EH (cell line): ENCODE data around the gene SMIM43.

Source experiments
- DNase-seq: peaks from one replicate; pipeline ENCODE4 v3.0.0-alpha.2; 2015; ENCODE audit warnings: low read depth

The SMIM43 gene

GRCh38 chr4:121783210-121783609 lies 18.2 kb upstream of the SMIM43 start:
- DNase-seq: no peak

DNA sequence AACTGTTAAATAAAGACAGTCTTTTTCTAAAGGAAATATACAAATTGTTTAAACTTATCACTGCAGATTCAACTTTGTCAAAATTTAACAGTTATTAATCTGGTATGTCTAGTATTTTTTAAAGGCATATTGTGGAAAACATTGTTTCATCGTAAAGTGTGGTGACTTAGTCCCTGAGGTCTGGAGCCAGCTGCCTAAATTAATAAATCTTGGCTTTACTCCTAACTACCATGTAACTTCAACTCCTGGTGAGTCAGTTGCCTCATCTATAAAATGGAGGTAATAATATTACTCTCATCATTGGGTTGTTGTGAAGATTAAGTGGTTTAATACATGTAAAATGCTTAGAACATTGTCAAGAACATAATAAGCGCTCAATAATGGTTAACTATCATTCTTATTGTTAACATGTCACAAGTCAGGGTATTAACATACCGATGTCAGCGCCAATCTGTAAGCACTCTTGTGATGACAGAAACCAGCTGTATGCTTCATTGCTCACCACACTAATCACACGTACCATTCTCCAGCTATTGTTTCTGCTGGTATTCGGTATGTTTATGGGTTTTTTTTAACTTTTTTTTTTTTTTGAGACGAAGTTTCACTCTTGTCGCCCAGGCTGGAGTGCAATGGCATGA lies 14.1 kb upstream of the SMIM43 start:
- peak; percentile 19 for DNase-seq

DNA sequence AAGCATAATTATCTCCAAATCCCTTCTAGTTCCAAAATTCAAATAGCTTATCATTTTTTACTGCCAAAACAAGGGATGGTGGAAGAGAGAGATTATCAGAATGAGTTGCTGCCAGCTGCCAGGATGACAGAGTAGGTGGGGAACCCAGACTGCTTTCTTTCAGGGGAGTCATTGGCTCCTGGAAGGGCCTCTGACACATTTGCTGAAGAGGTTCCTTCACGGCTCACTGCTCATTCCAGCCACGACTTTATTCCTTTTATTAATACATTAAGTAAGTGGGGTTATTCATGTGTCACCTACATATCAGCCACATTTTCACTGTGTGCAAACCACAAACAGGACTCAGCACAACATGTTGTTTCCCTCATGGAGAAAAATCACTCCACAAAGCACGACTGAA lies 12.7 kb upstream of the SMIM43 start:
- no peak for DNase-seq

GRCh38 chr4:121776610-121777401 lies 11.8 kb upstream of the SMIM43 start:
- no peak for DNase-seq

DNA sequence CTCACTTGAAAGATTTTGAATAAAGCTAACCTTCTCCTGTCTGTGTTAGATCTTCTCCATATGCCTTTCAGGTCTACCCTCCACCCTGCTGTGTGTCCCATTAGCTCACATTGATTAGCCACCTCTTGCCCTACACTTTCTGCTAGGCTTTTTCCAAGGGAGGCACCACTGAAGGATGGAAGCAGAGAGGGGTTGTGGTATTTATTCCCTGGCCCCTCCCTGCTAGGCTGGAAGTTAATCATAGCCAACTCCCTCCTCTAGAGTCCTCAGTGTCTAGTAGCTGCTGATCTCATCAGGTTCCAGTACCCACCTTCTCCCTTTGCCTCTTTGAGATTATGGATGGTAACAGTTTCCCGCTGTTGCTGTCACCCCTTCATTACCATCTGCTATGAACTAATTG lies 8.9 kb upstream of the SMIM43 start:
- no peak for DNase-seq

- DNase-seq: no peak
Measured at GRCh38 chr4:121771869-121772268, 6.9 kb upstream of the SMIM43 start.

GRCh38 chr4:121769341-121769740 lies 4.4 kb upstream of the SMIM43 start:
- DNase-seq: no peak

GRCh38 chr4:121767166-121767565 lies 2.2 kb upstream of the SMIM43 start:
- no peak for DNase-seq

- DNase-seq: no peak
Measured at GRCh38 chr4:121765971-121766538, 1.1 kb upstream of the SMIM43 start.

- no peak for DNase-seq
Measured at GRCh38 chr4:121765368-121765705, 373 bp upstream of the SMIM43 start.

- no peak for DNase-seq
Measured at GRCh38 chr4:121764303-121764701, 662 bp downstream of the SMIM43 start.

GRCh38 chr4:121760205-121760604 lies 4.8 kb downstream of the SMIM43 start:
- DNase-seq: no peak

- DNase-seq: no peak
Measured at GRCh38 chr4:121758925-121759568, 5.9 kb downstream of the SMIM43 start.

DNA sequence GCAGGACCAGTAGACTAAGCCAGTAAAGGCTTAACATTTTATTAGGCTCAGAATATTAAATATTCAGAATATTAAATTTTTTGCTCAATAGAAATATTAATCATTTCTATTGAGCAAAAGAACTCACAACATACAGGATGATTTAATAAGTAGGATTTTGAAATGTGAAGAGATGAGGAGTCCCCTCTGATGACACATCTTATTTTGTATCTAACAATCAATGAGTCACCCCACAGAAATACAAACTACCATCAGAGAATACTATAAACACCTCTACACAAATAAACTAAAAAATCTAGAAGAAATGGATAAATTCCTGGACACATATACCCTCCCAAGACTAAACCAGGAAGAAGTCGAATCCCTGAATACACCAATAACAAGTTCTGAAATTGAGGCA lies 12.8 kb downstream of the SMIM43 start:
- DNase-seq: peak; percentile 61

DNA sequence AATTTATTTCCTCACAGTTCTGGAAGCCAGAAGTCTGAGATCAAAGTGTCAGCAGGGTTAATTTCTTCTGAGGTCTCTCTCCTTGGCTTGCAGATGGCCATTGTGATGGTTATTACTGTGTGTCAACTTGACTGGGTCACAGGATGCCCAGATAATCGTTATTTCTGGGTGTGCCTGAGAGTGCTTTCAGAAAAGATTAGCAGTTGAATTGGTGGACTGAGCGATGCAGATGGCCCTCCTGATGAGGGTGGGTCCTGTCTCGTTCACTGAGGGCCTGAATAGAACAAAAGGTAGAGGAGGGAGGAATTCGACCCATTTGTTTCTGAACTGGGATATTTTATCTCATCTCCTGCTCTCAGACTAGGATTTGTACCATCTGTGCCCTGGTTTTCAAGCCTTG lies 15.7 kb downstream of the SMIM43 start:
- DNase-seq: no peak

GRCh38 chr4:121742794-121743193 lies 22.2 kb downstream of the SMIM43 start:
- DNase-seq: no peak

- peak; percentile 7 for DNase-seq
Measured at GRCh38 chr4:121741751-121742150, 23.2 kb downstream of the SMIM43 start.

DNA sequence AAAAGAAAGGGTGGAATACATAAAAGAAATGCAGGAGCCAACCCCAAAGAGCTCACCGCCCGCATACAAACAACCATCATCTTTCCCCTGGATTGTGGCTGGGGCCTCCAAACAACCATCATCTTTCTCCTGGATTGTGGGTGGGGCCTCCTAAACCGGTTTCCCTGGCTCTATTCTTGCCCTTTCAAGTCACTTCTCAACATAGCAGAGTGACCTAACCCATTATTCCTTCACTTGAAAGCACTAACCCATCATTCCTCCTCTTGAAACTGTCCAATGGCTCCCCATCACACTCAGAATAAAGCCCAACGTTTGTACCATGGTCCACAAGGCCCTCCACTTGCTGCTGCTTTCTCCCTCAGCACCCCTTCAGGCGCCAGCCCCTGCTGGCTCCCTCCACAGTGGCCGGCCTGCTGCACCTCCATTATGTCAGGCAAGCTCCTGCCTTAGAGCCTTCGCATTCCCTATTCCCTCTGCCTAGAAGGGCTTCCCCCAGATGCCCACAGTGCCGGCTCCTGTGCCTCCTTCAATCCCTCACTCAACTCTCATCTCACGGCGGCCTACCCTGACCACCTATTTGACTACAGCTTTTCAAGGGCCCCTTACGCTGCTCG lies 24.1 kb downstream of the SMIM43 start:
- no peak for DNase-seq

DNA sequence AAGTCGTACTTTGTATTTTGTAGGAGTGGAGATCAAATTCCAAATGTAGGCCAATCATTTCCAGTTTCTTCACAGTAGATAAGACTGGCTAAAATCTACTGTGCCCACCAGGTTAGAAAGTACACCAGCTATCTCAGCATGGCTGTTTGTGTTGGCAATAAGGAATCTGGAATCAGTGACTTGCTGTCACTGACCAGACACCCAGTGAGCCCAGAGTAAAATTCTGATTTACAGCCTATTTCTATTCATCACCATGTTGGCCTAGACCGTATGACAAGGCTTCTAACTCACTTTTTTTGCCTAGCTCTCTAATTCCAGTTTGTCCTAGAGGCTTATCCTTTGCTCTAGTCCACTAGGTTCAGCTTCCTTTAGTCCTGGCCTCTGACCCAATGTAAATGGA lies 25.4 kb downstream of the SMIM43 start:
- DNase-seq: no peak

DNA sequence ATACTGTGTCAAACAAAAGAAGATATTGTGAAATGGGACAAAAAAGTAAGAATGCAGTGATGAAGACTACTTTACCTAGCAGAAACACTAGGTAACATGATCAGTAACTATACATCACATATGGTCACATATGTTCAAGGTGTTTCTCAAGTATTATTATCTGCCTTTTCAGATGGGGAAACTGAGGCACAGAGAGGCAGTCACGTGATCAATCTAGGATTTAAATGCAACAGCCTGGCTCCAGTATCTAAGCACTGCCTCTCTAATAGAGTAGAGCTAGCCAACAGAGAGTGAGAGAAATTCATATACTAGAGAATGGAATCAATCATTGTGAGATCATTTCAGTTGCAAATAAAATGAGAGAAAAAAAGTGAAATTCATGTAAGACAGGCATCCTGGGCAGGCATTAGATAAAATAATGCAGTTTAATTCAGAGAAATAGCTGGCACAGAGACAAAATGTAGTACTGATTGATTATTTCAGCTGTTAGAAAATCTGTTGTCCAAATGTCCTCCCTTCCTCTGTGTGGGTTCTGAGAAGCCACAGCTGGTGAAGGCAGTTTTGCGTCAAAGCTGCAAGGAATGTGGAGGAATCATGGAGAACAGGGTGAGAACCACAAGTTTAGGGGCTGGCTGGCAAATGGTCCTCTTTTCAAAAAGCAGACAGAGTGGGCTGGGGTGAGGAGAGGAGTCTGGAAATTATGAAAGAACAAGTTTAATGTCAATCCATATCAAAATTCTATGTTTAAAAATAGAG lies 26.0 kb downstream of the SMIM43 start:
- DNase-seq: peak; percentile 13

- peak; percentile 5 for DNase-seq
Measured at GRCh38 chr4:121737846-121738554, 27.0 kb downstream of the SMIM43 start.
